CD14-positive monocyte (primary cell): ENCODE measurements around the gene NHERF1. TPM values are rescaled to one million over a fixed set of nuclear protein-coding genes. Genes with fewer than 3 reads are reported as not detected.
A peak's percentile ranks its signal among the peaks of the same experiment; 100 is the strongest.

ENCODE experiments used
- DNase-seq, 3 donors: peaks; one replicate each; pipeline ENCODE4 v3.0.0-alpha.2; 2011 to 2022
- H2AFZ ChIP-seq: 2 replicates; pipeline ENCODE4 v1.6.0; 2012; ENCODE audit warnings: mild to moderate bottlenecking, low read depth, low read length, inconsistent platforms; ENCODE audit not compliant: insufficient read depth, poor library complexity, severe bottlenecking
- H3K27ac ChIP-seq, 2 donors: 1 replicate in 1 of 2; 2 replicates in 1 of 2; pipeline ENCODE4 v1.5.1; 2012 to 2013; ENCODE audit warnings: low read length in 2 of 2, control low read depth in 1 of 2, inconsistent platforms in 1 of 2, low read depth in 1 of 2, mild to moderate bottlenecking in 1 of 2
- H3K27me3 ChIP-seq, 2 donors: one replicate each; pipeline versions ENCODE4 v1.6.0 to v1.6.1; 2011 to 2013; ENCODE audit warnings: low read length in 2 of 2; ENCODE audit not compliant: control insufficient read depth in 2 of 2, insufficient read depth in 2 of 2
- H3K36me3 ChIP-seq, 2 donors: replicated peaks in 1 of 2; 1 replicate in 1 of 2; 2 replicates in 1 of 2; pipeline versions ENCODE4 v1.5.1 to v1.6.1; 2012 to 2013; ENCODE audit warnings: low read length in 2 of 2, control low read depth in 1 of 2, inconsistent platforms in 1 of 2, mild to moderate bottlenecking in 1 of 2; ENCODE audit not compliant: insufficient read depth in 2 of 2, control insufficient read depth in 1 of 2
- H3K4me1 ChIP-seq, 2 donors: 1 replicate in 1 of 2; 2 replicates in 1 of 2; pipeline versions ENCODE4 v1.5.1 to v1.6.1; 2012 to 2013; ENCODE audit warnings: low read length in 2 of 2, control low read depth in 1 of 2, inconsistent platforms in 1 of 2, mild to moderate bottlenecking in 1 of 2, moderate library complexity in 1 of 2; ENCODE audit not compliant: insufficient read depth in 2 of 2, control insufficient read depth in 1 of 2
- H3K4me2 ChIP-seq: replicated peaks from 2 replicates; pipeline ENCODE3; 2012; ENCODE audit warnings: low read length, moderate library complexity, mild to moderate bottlenecking; ENCODE audit not compliant: poor library complexity, severe bottlenecking; ENCODE audit errors: extremely low read depth
- H3K4me3 ChIP-seq, 3 experiments: fragments of 200-600 bp in 1 of 3; sonication (generic) in 1 of 3; replicated peaks in 1 of 3; 1 replicate in 2 of 3; 2 replicates in 1 of 3; pipeline ENCODE4 v1.5.1; 2011 to 2013; ENCODE audit warnings: low read length in 3 of 3, mild to moderate bottlenecking in 3 of 3, control low read depth in 2 of 3, low read depth in 2 of 3, inconsistent platforms in 1 of 3, moderate library complexity in 1 of 3
- H3K79me2 ChIP-seq: 2 replicates; pipeline ENCODE4 v1.6.0; 2012; ENCODE audit warnings: mild to moderate bottlenecking, control low read depth, inconsistent platforms, low read length, moderate library complexity; ENCODE audit not compliant: insufficient read depth
- H3K9ac ChIP-seq: 2 replicates; pipeline ENCODE4 v1.6.0; 2017; ENCODE audit warnings: low read length, mild to moderate bottlenecking; ENCODE audit not compliant: insufficient read depth, poor library complexity, severe bottlenecking
- H3K9me3 ChIP-seq, 2 donors: replicated peaks in 1 of 2; 1 replicate in 1 of 2; 2 replicates in 1 of 2; pipeline versions ENCODE4 v1.5.1 to v1.6.1; 2012 to 2013; ENCODE audit warnings: low read length in 2 of 2, control low read depth in 1 of 2; ENCODE audit not compliant: control insufficient read depth in 1 of 2, insufficient read depth in 1 of 2
- H4K20me1 ChIP-seq: 2 replicates; pipeline ENCODE4 v1.6.0; 2012; ENCODE audit warnings: mild to moderate bottlenecking, low read length, control low read depth, moderate library complexity; ENCODE audit not compliant: insufficient read depth
- H3K27ac Mint-ChIP-seq, 7 donors: one replicate each; pipeline ENCODE4 v1.8.0; 2020; ENCODE audit warnings: mild to moderate bottlenecking in 7 of 7, mixed read lengths in 7 of 7, moderate library complexity in 6 of 7, inconsistent platforms in 2 of 7
- H3K27me3 Mint-ChIP-seq, 3 donors: one replicate each; pipeline ENCODE4 v1.8.0; 2021 to 2022; ENCODE audit warnings: low read depth in 3 of 3, mild to moderate bottlenecking in 3 of 3, mixed read lengths in 3 of 3, moderate library complexity in 3 of 3, inconsistent platforms in 1 of 3
- H3K36me3 Mint-ChIP-seq, 2 donors: one replicate each; pipeline ENCODE4 v1.8.0; 2020; ENCODE audit warnings: mixed read lengths in 2 of 2, inconsistent platforms in 1 of 2, mild to moderate bottlenecking in 1 of 2
- H3K4me1 Mint-ChIP-seq: one replicate; pipeline ENCODE4 v1.8.0; 2020; ENCODE audit warnings: mild to moderate bottlenecking, mixed read lengths
- H3K4me3 Mint-ChIP-seq, 2 donors: one replicate each; pipeline ENCODE4 v1.8.0; 2020; ENCODE audit warnings: mild to moderate bottlenecking in 2 of 2, mixed read lengths in 2 of 2, moderate library complexity in 1 of 2
- H3K9me3 Mint-ChIP-seq, 7 donors: one replicate each; pipeline ENCODE4 v1.8.0; 2020 to 2022; ENCODE audit warnings: mixed read lengths in 7 of 7, mild to moderate bottlenecking in 6 of 7, moderate library complexity in 6 of 7, inconsistent platforms in 2 of 7
- CTCF ChIP-seq: fragments of 200-600 bp; IDR thresholded peaks from one replicate; pipeline ENCODE4 v1.8.0; 2022; ENCODE audit warnings: antibody characterized with exemption, mild to moderate bottlenecking
- WGBS: methylation state at CpG from one replicate; pipeline ENCODE4 v1.1.5; 2013; ENCODE audit warnings: missing lambda C conversion rate; ENCODE audit not compliant: insufficient coverage; 5-methylcytosine and 5-hydroxymethylcytosine counted together
- intact Hi-C, 2 donors: fragments of 100-400 bp; cut with micrococcal nuclease; formaldehyde crosslinking; loops; one replicate each; pipeline versions ENCODE4 v1.15.0 to v1.15.1; 2023
- polyA plus RNA-seq, 3 donors: library from polyadenylated mRNA; depleted of rRNA in 1 of 3; unstranded in 2 of 3; stranded (reverse) in 1 of 3; fragments of 300-500 nt in 2 of 3; fragments of >200 nt in 1 of 3; fragmentation: Illumina TruSeq in 2 of 3; gene quantifications; 1 replicate in 2 of 3; 2 replicates in 1 of 3; pipeline ENCODE4 v1.2.3, GENCODE V29; 2012 to 2021

The NHERF1 gene
- polyA plus RNA-seq, 3 donors = 79.5 to 149 (median 131) TPM

DNA sequence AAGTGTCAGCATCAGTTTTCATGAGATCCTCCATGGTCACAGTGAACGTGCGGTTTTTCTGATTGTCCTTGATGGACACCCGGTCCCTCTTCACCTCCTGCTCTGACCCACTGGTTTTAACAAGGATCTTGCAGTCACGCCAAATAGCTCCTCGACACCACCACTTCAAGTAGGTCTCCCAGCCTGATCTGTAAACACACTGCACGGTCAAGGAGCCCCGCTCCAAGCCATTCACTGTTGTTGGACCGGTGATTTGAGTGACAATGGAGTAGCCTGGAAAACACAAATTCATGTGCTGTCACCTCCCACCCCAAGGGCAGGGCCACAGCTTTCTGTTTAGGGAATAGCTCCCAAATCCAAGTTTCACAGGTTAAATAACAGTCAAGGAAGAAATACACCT is 43.9 kb upstream of the NHERF1 start:
- Histone ChIP-seq H3K36me3 (peaks cover 60 to 77% of the 10 kb centered on the region in 2 donors), H3K4me3 (no peak overlapping the region), H3K4me1 (peaks cover 22 to 53% of the 10 kb centered on the region in 2 donors), H3K27me3 (no peaks in the 10 kb centered on the region), H3K27ac (peak overlapping the region in 1 of 2 donors; percentile 55), H3K9ac (no peak overlapping the region), H3K9me3 (no peaks in the 10 kb centered on the region), H3K79me2 (peaks cover 95% of the 10 kb centered on the region), H4K20me1 (peaks cover 99% of the 10 kb centered on the region), H3K4me2 (no peak overlapping the region), H2AFZ (no peak overlapping the region)
- intact Hi-C loops = no loop called here
- Mint-ChIP-seq H3K27ac (peak overlapping the region in 5 of 7 donors; percentile 16 to 65 (median 46)), H3K27me3 (peaks cover 0 to 3% (median 0%) of the 10 kb centered on the region in 3 donors), H3K4me1 (peaks cover 58% of the 10 kb centered on the region), H3K4me3 (no peak overlapping the region), H3K36me3 (peaks cover 76 to 98% of the 10 kb centered on the region in 2 donors), H3K9me3 (peaks cover 0 to 2% (median 0%) of the 10 kb centered on the region in 7 donors)
- no peak for TF ChIP-seq CTCF
- DNase-seq = no peak
- WGBS = 95% methylated on average over 3 of the region's 8 CpGs

DNA sequence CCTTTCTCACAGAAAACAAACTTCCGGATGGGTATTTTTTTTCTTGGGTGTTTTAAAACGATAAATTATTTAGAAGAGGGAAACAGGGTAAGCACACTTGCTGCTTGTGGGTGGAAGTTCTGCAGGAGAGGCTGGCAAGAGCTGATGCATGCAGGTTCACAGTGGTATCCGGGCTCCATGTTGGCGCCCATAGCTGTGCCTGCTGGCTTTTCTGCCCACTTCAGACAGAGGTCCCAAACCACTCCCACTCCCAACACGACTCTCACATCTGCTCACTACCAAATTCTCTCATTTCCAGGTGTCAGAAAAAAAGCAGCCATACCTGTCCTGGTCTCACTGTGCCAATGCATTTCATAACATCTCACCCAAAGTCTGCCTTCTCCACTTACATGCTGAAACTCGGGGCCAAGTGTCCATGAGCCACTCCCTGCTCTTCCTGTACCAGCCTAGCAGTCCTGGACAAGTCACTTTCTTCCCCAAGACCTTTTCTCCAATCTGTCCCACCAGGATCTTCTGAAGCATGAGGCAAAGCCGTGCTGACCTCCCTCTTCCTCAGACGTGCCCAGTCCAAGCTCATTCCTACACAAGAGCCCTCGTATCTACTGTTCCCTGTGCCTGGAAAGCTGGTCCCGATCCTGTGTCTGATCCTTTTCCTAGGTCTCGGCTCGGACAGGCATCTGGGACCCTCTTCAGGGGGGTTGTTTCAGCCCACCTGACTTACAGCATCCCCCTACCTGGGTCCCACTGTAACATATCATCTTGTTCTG is 37.2 kb upstream of the NHERF1 start:
- Histone ChIP-seq H3K27ac (peak overlapping the region in 1 of 2 donors; percentile 73), H3K4me2 (peak overlapping the region; percentile 94), H2AFZ (peak overlapping the region; percentile 13), H4K20me1 (peaks cover 50% of the 10 kb centered on the region), H3K4me3 (peak overlapping the region; percentile 65 to 95 (median 95)), H3K36me3 (peaks cover 0 to 15% of the 10 kb centered on the region in 2 donors), H3K27me3 (no peaks in the 10 kb centered on the region), H3K9me3 (no peaks in the 10 kb centered on the region), H3K79me2 (peaks cover 66% of the 10 kb centered on the region), H3K9ac (peak overlapping the region; percentile 86), H3K4me1 (peaks cover 35 to 61% of the 10 kb centered on the region in 2 donors)
- DNase-seq = no peak
- Mint-ChIP-seq H3K36me3 (peaks cover 22 to 34% of the 10 kb centered on the region in 2 donors), H3K27me3 (peaks cover 1 to 4% (median 3%) of the 10 kb centered on the region in 3 donors), H3K4me3 (peak overlapping the region; percentile 96 to 100), H3K4me1 (peaks cover 65% of the 10 kb centered on the region), H3K27ac (peak overlapping the region; percentile 83 to 99 (median 97)), H3K9me3 (peaks cover 0 to 2% (median 0%) of the 10 kb centered on the region in 7 donors)
- WGBS = 36% methylated on average over 9 of the region's 12 CpGs
- intact Hi-C loops = loop anchor here (5.0 kb wide), 2 partner anchors 34 to 39 kb away; no protein-coding TSS in a partner anchor
- TF ChIP-seq CTCF = no peak
